GM21381 (cell line): ENCODE data around the gene POU2F3.

ENCODE experiments used
- ATAC-seq: cut with Tn5 transposase; IDR thresholded peaks from one replicate; pipeline ENCODE4 v1.9.1; 2021; ENCODE audit warnings: mild to moderate bottlenecking, moderate library complexity; ENCODE audit not compliant: unreplicated experiment

Gene POU2F3

GRCh38 chr11:120279502-120279901 is 39.6 kb downstream of the POU2F3 start:
- ATAC-seq: no peak

GRCh38 chr11:120280600-120281051 is 40.7 kb downstream of the POU2F3 start:
- ATAC-seq: no peak

DNA sequence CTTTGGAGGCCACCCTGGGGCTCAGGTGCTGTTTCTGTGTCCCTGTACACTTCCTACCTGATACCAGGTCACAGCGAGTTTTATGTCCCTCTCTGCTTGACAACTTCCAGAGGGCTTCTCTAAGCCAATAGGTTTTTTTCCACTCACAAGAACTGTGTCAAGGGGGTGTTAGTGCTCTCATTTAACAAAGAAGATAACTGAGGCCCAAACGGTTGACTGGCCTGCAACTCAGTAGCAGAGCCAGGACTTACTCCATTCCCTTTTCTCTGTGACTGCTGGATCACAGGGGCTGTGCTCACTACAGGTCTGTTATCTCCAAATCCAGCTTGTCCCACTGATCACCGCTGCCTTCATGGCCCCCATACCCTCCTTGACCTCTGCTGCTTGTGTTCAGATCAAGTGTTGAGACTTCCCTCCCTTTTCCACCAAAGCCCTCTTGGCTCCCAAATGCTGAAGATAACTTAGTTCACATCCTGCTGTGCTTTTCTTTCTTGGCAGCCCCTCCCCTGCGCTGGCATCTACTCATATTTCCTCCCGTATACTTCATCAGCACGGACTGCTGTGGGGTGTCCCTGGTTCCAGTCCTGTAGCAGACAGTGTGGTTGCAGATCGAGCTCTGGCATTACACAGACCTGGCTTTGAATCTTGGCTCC is 41.3 kb downstream of the POU2F3 start:
- no peak for ATAC-seq

DNA sequence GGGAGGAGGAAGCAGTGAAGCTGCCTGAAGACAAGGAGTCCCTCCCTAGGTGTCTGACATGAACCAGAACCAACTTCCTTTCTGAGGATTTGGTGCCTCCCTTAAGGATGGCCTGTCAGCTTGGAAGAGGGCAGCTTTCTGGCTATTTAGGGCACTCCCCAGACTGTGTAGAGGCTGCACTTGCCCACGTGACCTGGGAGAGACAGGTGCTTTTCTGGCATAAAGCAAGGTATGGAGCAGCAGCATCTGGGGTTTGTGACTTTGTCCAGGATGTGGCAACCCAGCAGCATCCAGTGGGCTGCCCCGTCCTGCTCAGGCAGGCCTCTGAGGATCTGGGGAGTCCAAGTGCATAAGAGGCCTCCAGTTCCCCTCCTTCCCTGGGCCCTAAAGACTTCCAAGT is 43.2 kb downstream of the POU2F3 start:
- ATAC-seq: no peak

DNA sequence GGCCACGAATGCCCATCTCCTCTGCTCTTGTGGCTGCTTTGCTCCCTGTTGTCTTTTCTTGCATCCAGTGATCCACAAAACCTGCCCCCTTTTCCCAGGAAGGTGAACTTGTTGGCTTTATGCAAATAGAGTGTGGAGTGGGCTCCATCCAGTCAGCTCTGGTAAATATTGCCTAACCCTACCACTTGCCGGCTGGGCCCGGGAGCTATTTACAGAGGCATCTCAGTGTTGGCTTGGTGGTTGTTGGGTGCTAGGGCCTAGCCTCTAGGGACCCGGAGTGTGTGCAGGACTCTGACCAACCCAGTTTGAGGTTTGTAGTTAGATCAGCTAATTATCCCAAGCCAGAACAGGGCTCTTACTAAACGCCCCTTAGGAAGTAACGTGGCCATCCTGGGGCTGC is 44.3 kb downstream of the POU2F3 start:
- no peak for ATAC-seq

GRCh38 chr11:120285256-120285655 is 45.3 kb downstream of the POU2F3 start:
- ATAC-seq: no peak

GRCh38 chr11:120288021-120288420 is 48.1 kb downstream of the POU2F3 start:
- no peak for ATAC-seq

DNA sequence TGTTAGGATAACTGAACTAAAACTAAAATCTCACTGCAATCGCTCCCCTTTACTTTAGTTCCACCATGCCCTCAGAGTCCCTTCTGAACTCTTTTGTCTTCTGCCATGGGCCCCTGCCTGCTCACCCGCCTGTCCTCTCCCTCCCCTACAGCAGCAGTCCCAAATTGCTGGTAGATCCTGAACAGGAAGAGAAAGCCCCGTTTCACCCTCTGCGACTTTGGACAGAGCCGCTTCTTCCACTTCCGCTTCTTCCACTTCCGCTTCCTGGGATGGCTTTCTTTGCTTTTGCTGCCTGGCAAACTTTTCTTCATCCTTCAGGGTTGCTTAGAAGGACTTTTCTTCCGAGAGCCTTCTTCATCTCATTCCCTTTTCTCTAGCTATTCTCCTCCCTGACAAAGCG is 49.5 kb downstream of the POU2F3 start:
- no peak for ATAC-seq

GRCh38 chr11:120290956-120291355 is 51.0 kb downstream of the POU2F3 start:
- no peak for ATAC-seq

- no peak for ATAC-seq
Observed at GRCh38 chr11:120293038-120293800, 53.3 kb downstream of the POU2F3 start.

DNA sequence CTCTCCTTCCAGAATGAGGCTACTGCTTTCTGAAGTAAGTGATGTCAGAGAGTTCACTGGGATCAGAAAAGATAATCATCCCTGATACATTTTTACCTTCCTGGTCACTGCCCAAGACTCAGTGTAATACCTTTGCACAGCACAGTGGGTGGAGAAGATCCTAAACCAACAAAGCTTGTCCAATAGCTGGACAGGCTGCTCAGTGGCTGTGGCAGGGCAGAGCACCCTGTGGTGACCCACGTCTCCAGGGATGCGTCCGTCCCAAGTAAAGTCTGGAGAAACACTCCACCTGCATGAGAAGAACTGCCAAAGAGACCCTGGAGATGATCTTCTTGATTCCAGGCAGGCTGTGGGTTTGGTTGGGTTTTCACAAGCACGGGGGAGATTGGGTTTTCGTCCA is 54.2 kb downstream of the POU2F3 start:
- ATAC-seq: no peak

- ATAC-seq: no peak
Observed at GRCh38 chr11:120295099-120295498, 55.2 kb downstream of the POU2F3 start.

- ATAC-seq: no peak
Observed at GRCh38 chr11:120296554-120296953, 56.6 kb downstream of the POU2F3 start.

DNA sequence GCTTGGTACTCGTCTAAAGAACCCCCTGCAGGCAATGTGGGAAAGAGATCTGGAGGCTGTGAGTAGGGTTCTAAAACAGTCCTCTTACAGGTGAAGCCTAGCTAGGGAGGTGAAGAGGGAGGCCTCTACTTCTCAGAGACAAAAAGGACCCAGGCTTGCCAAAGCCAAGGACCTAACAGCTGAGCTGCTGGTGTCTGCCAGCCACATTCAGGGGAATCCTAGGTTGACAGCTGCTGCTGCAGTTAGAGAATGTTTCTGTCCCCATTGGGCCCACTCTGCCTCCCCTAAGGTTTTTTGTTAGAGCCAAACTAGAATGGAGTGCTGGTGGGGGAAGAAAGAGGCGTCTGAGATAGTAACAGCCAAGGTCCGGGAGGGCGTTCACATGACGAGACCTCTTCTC is 58.5 kb downstream of the POU2F3 start:
- ATAC-seq: no peak

- ATAC-seq: no peak
Observed at GRCh38 chr11:120302001-120302805, 62.3 kb downstream of the POU2F3 start.

GRCh38 chr11:120303004-120303637 is 63.2 kb downstream of the POU2F3 start:
- ATAC-seq: peak; percentile 79

- no peak for ATAC-seq
Observed at GRCh38 chr11:120304526-120304925, 64.6 kb downstream of the POU2F3 start.

GRCh38 chr11:120305286-120305685 is 65.3 kb downstream of the POU2F3 start:
- ATAC-seq: no peak

DNA sequence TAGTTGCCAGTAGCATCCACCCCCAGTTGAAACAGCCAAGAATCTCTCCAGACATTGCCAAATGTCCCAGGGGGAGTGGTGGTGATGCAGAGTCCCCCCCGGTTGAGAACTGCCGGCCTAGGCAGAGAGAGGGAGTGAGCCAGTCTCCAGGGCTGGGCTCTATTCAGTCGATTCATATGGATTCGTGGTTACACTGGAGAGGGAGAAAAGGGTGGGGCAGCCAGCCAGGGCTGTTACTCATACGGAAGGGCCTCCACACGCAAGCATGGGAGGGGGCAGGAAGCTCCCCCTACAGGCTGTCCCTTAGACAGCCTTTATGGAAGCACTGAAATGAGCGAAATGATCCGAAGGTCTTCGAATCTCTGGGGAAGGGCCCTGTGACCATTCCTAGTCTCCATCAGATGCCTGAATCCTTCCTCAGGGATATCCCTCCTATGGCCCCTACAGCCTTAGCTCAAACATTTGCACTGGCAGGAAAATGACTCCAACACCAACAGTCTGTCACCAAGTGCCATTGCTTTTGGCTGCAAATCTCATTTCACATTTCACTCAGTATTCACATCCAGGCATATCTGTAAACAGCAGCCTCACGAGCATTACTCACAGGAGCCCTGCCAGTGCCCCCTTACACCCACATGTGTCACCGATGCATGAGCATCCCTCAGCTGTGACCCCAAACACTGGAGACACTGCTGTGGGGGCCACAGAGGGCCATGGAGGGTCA is 66.7 kb downstream of the POU2F3 start:
- no peak for ATAC-seq

GRCh38 chr11:120307476-120307875 is 67.5 kb downstream of the POU2F3 start:
- ATAC-seq: no peak

DNA sequence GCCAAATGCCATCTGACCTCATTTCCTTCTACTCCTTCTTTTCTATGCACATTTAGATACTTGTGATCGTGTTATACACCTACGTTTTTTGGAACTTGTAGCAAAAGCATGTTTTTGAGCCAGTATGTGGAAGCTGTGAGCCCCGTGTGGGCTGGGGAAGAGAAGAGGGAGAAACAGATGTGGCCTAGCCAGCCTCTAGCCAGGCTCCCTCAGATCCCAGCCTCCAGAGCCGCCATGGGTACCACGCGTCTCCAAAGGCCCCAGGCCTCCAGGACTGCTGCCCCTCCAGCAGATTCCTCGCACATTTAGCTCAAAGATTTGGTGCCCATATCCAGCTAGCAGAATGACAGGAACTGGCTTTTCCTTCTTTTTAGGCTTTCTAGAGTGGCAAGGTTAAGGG is 68.1 kb downstream of the POU2F3 start:
- no peak for ATAC-seq
